Astrocyte (in vitro differentiated cells and primary cell): ENCODE results near the gene RGS11. TPM values are rescaled to one million over a fixed set of nuclear protein-coding genes. Genes with fewer than 3 reads are reported as not detected.

Experiments
- DNase-seq: peaks from one replicate; pipeline ENCODE4 v3.0.0-alpha.2; 2010; ENCODE audit warnings: low read depth
- FAIRE-seq: peaks from 2 replicates; lab custom pipeline; 2011; peaks lifted over from hg19 to GRCh38; lab: Jason Lieb, UNC
- H2AFZ ChIP-seq: 2 replicates; pipeline ENCODE4 v1.6.0; 2012; ENCODE audit warnings: low read depth, low read length, inconsistent platforms
- H3K27ac ChIP-seq: 2 replicates; pipeline ENCODE4 v1.5.1; 2011; ENCODE audit warnings: low read depth, low read length, inconsistent platforms
- H3K27me3 ChIP-seq: 2 replicates; pipeline ENCODE4 v1.6.0; 2011; ENCODE audit warnings: low read length, inconsistent platforms; ENCODE audit not compliant: insufficient read depth
- H3K36me3 ChIP-seq: 2 replicates; pipeline ENCODE4 v1.5.1; 2011; ENCODE audit warnings: low read length, inconsistent platforms; ENCODE audit not compliant: insufficient read depth
- H3K4me1 ChIP-seq: 2 replicates; pipeline ENCODE4 v1.5.1; 2011; ENCODE audit warnings: low read length, inconsistent platforms; ENCODE audit not compliant: insufficient read depth
- H3K4me2 ChIP-seq: 2 replicates; pipeline ENCODE4 v1.6.0; 2012; ENCODE audit warnings: low read length, inconsistent platforms
- H3K4me3 ChIP-seq: 2 replicates; pipeline ENCODE4 v1.5.1; 2011; ENCODE audit warnings: low read depth, mild to moderate bottlenecking, low read length, inconsistent platforms; ENCODE audit not compliant: insufficient read depth
- H3K79me2 ChIP-seq: 2 replicates; pipeline ENCODE4 v1.6.0; 2012; ENCODE audit warnings: mild to moderate bottlenecking, low read length, inconsistent platforms; ENCODE audit not compliant: insufficient read depth
- H3K9ac ChIP-seq: 2 replicates; pipeline ENCODE4 v1.6.0; 2012; ENCODE audit warnings: mild to moderate bottlenecking, low read length, inconsistent platforms
- H3K9me3 ChIP-seq: 2 replicates; pipeline ENCODE4 v1.5.1; 2012; ENCODE audit warnings: low read depth, mild to moderate bottlenecking, low read length, inconsistent platforms; ENCODE audit not compliant: insufficient read depth
- H4K20me1 ChIP-seq: 2 replicates; pipeline ENCODE4 v1.6.0; 2012; ENCODE audit warnings: low read length, inconsistent platforms; ENCODE audit not compliant: insufficient read depth
- H3K27ac Mint-ChIP-seq: one replicate; pipeline ENCODE4 v1.8.0; 2021; ENCODE audit warnings: mild to moderate bottlenecking, mixed read lengths; ENCODE audit not compliant: unreplicated experiment
- H3K27me3 Mint-ChIP-seq: one replicate; pipeline ENCODE4 v1.8.0; 2021; ENCODE audit warnings: low read depth, mixed read lengths; ENCODE audit not compliant: unreplicated experiment
- H3K36me3 Mint-ChIP-seq: one replicate; pipeline ENCODE4 v1.8.0; 2021; ENCODE audit warnings: low read depth, mixed read lengths; ENCODE audit not compliant: unreplicated experiment
- H3K4me1 Mint-ChIP-seq: one replicate; pipeline ENCODE4 v1.8.0; 2021; ENCODE audit warnings: low read depth, mixed read lengths; ENCODE audit not compliant: unreplicated experiment
- H3K4me3 Mint-ChIP-seq: one replicate; pipeline ENCODE4 v1.8.0; 2021; ENCODE audit warnings: mild to moderate bottlenecking, moderate library complexity, mixed read lengths; ENCODE audit not compliant: unreplicated experiment
- H3K9me3 Mint-ChIP-seq: one replicate; pipeline ENCODE4 v1.8.0; 2021; ENCODE audit warnings: mild to moderate bottlenecking, mixed read lengths; ENCODE audit not compliant: unreplicated experiment
- CTCF ChIP-seq: IDR thresholded peaks from 2 replicates; pipeline ENCODE4 v1.5.1; 2011; ENCODE audit warnings: low read depth, mild to moderate bottlenecking, inconsistent platforms, low read length, moderate library complexity; ENCODE audit not compliant: insufficient read depth
- EZH2 ChIP-seq: IDR thresholded peaks from 2 replicates; pipeline ENCODE4 v1.6.1; 2012; ENCODE audit warnings: mild to moderate bottlenecking, low read length, inconsistent platforms; ENCODE audit not compliant: insufficient read depth
- total RNA-seq: library from RNA; stranded (reverse); gene quantifications from 2 replicates; pipeline ENCODE4 v1.2.1, GENCODE V29; 2021

Gene RGS11
- total RNA-seq, 1 donor from 2014 or later, result 2.7 TPM

GRCh38 chr16:322476-323143 lies 46.9 kb upstream of the RGS11 start:
- Histone ChIP-seq H3K27me3 (no peaks in the 10 kb centered on the region), H3K27ac (no peak overlapping the region), H3K4me2 (no peak overlapping the region), H3K9me3 (no peaks in the 10 kb centered on the region), H3K4me3 (no peak overlapping the region), H3K9ac (no peak overlapping the region), H2AFZ (no peak overlapping the region), H3K79me2 (peaks cover 50% of the 10 kb centered on the region), H3K36me3 (no peaks in the 10 kb centered on the region), H4K20me1 (peaks cover 89% of the 10 kb centered on the region), H3K4me1 (peaks cover 7% of the 10 kb centered on the region)
- Mint-ChIP-seq H3K4me1 (peaks cover 5% of the 10 kb centered on the region), H3K27ac (no peak overlapping the region), H3K27me3 (no peaks in the 10 kb centered on the region), H3K36me3 (peaks cover 6% of the 10 kb centered on the region), H3K4me3 (no peak overlapping the region), H3K9me3 (no peaks in the 10 kb centered on the region)
- DNase-seq (no peak), FAIRE-seq (no peak)
- no peak for TF ChIP-seq CTCF
- no peak for TF ChIP-seq EZH2

- no peak overlapping the region for H3K9ac ChIP-seq
- FAIRE-seq (no peak), DNase-seq (no peak)
- H2AFZ ChIP-seq, result no peak overlapping the region
- no peaks in the 10 kb centered on the region for H3K4me1 Mint-ChIP-seq
- H3K36me3 Mint-ChIP-seq, result peaks cover 8% of the 10 kb centered on the region
- no peak overlapping the region for H3K4me3 Mint-ChIP-seq
- H3K4me3 ChIP-seq, result no peak overlapping the region
- TF ChIP-seq CTCF (no peak), EZH2 (no peak)
- H3K27ac ChIP-seq, result no peak overlapping the region
- H3K4me2 ChIP-seq, result no peak overlapping the region
- no peaks in the 10 kb centered on the region for H3K4me1 ChIP-seq
- H3K27me3 Mint-ChIP-seq, result no peaks in the 10 kb centered on the region
- peaks cover 60% of the 10 kb centered on the region for H3K79me2 ChIP-seq
- no peaks in the 10 kb centered on the region for H3K27me3 ChIP-seq
- no peaks in the 10 kb centered on the region for H3K36me3 ChIP-seq
- H3K9me3 Mint-ChIP-seq, result no peaks in the 10 kb centered on the region
- no peaks in the 10 kb centered on the region for H3K9me3 ChIP-seq
- no peak overlapping the region for H3K27ac Mint-ChIP-seq
- peaks cover 89% of the 10 kb centered on the region for H4K20me1 ChIP-seq
Measured at GRCh38 chr16:321532-321931, 45.8 kb upstream of the RGS11 start.

GRCh38 chr16:320206-320605 lies 44.5 kb upstream of the RGS11 start:
- H3K4me3 ChIP-seq, result no peak overlapping the region
- H3K27ac Mint-ChIP-seq, result no peak overlapping the region
- H3K4me3 Mint-ChIP-seq, result no peak overlapping the region
- no peak overlapping the region for H3K4me2 ChIP-seq
- H3K79me2 ChIP-seq, result peaks cover 60% of the 10 kb centered on the region
- no peaks in the 10 kb centered on the region for H3K4me1 Mint-ChIP-seq
- H3K9ac ChIP-seq, result no peak overlapping the region
- no peaks in the 10 kb centered on the region for H3K36me3 ChIP-seq
- no peaks in the 10 kb centered on the region for H3K9me3 ChIP-seq
- peaks cover 83% of the 10 kb centered on the region for H4K20me1 ChIP-seq
- TF ChIP-seq EZH2 (no peak), CTCF (no peak)
- H3K9me3 Mint-ChIP-seq, result no peaks in the 10 kb centered on the region
- H3K4me1 ChIP-seq, result no peaks in the 10 kb centered on the region
- H3K36me3 Mint-ChIP-seq, result peaks cover 8% of the 10 kb centered on the region
- no peaks in the 10 kb centered on the region for H3K27me3 Mint-ChIP-seq
- no peaks in the 10 kb centered on the region for H3K27me3 ChIP-seq
- H2AFZ ChIP-seq, result no peak overlapping the region
- FAIRE-seq (no peak), DNase-seq (no peak)
- no peak overlapping the region for H3K27ac ChIP-seq
